Stimulated activated CD8-positive, alpha-beta memory T cell treated with anti-CD3 and anti-CD28 coated beads, Interleukin-4, amount 100 ng/mL, for 24 hours (primary cell): ENCODE results near the gene CAV3.

ENCODE experiments used
- DNase-seq: peaks from one replicate; pipeline ENCODE4 v3.0.0-alpha.2; 2020; ENCODE audit warnings: low read depth

The CAV3 gene

DNA sequence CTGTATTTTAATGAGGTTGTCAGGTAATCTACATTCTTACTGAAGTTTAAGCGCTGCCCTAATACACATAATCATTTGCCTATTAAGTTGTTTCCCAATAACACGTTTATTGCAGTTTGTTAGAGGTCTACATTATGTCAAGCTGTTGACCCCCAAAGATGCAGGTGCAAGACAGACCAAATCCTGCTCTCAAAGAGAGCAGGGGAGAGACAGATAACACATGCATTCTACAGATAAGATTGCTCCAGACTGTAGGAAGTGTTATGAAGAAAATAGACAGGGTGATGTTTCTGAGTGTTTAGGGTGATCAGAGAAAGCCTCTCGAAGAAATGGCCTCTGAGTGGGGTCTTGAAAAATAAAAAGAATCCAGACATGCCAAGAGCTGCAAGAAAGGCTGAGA lies 60.6 kb downstream of the CAV3 start:
- no peak for DNase-seq
